ENCODE results near the gene TNFSF12. TPM values are rescaled to one million over a fixed set of nuclear protein-coding genes. Genes with fewer than 3 reads are reported as not detected.

TNFSF12 gene
- total and polyA plus RNA-seq, 9 of the 15 experiments (the other 6 are each of a cell fraction or from before 2014, with no cell fraction given) = 0.03 to 0.95 (median 0.19) TPM; not detected in 3

DNA sequence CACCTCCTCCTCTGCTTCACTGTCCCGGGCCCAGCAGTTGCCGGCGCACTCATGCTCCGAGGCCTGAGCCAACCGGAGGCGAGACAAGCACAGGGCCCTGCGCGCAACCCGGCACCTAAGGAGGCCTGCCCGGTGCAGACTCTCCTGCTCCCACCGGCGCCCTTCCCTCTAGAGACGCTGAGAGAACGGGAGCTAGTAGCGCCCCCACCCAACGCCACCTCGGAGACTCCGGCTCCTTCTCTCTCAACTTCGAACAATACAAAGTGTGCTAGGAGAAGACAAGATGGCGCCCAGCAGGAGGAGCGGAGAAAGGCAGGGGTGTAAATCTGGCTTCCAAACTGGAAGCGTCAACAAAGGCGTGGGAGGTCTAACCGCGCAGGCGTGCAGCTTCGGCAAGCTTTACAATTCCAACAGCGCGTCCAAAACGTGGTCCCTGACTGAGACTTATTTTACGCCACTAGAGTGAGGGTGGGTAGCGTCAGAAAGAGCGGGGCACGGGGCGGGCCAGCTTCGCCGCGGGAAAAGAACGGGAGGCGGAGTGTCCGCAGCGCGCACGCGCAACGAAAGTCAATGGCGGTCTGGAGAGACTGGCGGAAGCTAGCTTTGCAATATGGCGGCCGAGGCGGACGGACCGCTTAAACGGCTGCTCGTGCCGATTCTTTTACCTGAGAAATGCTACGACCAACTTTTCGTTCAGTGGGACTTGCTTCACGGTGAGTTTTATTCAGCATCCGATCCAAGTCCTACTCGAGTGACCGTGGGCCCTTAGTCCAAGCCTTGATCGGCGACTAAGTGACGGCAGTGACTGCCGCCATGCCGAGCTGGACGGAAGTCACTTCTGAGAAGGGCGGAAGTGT, 34.6 kb downstream of the TNFSF12 start, which contains the start of gene MPDU1 (continued):
- TF ChIP-seq GTF2E2 (tag; IDR thresholded peaks at IDR 0.05) = peak; percentile 98
- no peak for TF ChIP-seq ZNF165 (CRISPR knock-in tag; IDR thresholded peaks at IDR 0.05; ENCODE audit: borderline replicate concordance)
- TF ChIP-seq PHF20 (IDR thresholded peaks at IDR 0.05; ENCODE audit: partially characterized antibody) = peak; percentile 72
- no peak for TF ChIP-seq CREBBP (IDR thresholded peaks at IDR 0.05; ENCODE audit: low read depth, low read length)
- peak; percentile 91 for TF ChIP-seq ZFX (CRISPR knock-in tag; IDR thresholded peaks at IDR 0.05)
- TF ChIP-seq SAP30 (IDR thresholded peaks at IDR 0.05; ENCODE audit: borderline replicate concordance, insufficient read depth, low read depth, low read length, poor library complexity, severe bottlenecking) = peak; percentile 58
- TF ChIP-seq SMARCE1 (IDR thresholded peaks at IDR 0.05) = no peak
- TF ChIP-seq POLR2A (conservative IDR thresholded peaks at IDR 0.05) = peak; percentile 93
- TF ChIP-seq MCM2 (IDR thresholded peaks at IDR 0.05; ENCODE audit: low read depth) = no peak
- TF ChIP-seq FOXM1 (IDR thresholded peaks at IDR 0.05; ENCODE audit: low read depth) = no peak
- 0 out of 2 replicates have a peak, but pooled peaks have one; percentile 67 for TF ChIP-seq FOXM1 (CRISPR knock-in tag; IDR thresholded peaks at IDR 0.05; ENCODE audit: low read depth)
- TF ChIP-seq BACH1 (tag; IDR thresholded peaks at IDR 0.05) = peak; percentile 71; the same call in 1 of the 2 replicates
- TF ChIP-seq CHD2 (IDR thresholded peaks at IDR 0.05; ENCODE audit: low read depth, low read length) = no peak
- TF ChIP-seq, protein P1, sequence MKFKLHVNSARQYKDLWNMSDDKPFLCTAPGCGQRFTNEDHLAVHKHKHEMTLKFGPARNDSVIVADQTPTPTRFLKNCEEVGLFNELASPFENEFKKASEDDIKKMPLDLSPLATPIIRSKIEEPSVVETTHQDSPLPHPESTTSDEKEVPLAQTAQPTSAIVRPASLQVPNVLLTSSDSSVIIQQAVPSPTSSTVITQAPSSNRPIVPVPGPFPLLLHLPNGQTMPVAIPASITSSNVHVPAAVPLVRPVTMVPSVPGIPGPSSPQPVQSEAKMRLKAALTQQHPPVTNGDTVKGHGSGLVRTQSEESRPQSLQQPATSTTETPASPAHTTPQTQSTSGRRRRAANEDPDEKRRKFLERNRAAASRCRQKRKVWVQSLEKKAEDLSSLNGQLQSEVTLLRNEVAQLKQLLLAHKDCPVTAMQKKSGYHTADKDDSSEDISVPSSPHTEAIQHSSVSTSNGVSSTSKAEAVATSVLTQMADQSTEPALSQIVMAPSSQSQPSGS (CRISPR knock-in tag; IDR thresholded peaks at IDR 0.05) = no peak
- TF ChIP-seq HIVEP1 (CRISPR knock-in tag; IDR thresholded peaks at IDR 0.05) = no peak
- TF ChIP-seq CBFA2T3 (IDR thresholded peaks at IDR 0.05) = no peak
- TF ChIP-seq HMG20A (CRISPR knock-in tag; conservative IDR thresholded peaks at IDR 0.05) = no peak
- peak; percentile 52; the same call in 1 of the 2 replicates for TF ChIP-seq TCF7L2 (IDR thresholded peaks at IDR 0.05; ENCODE audit: low read depth, low read length)
- TF ChIP-seq ZNF75A (CRISPR knock-in tag; IDR thresholded peaks at IDR 0.05) = no peak
- TF ChIP-seq CCAR2 (IDR thresholded peaks at IDR 0.05; ENCODE audit: low read depth, low read length) = no peak
- no peak for TF ChIP-seq EZH2 (IDR thresholded peaks at IDR 0.05; ENCODE audit: borderline replicate concordance, low read depth, low read length)
- TF ChIP-seq ASH1L (IDR thresholded peaks at IDR 0.05; ENCODE audit: borderline replicate concordance, low read depth, partially characterized antibody) = peak; percentile 62
- TF ChIP-seq PML (IDR thresholded peaks at IDR 0.05; ENCODE audit: low read length) = peak; percentile 58
- TF ChIP-seq NR3C1 (CRISPR knock-in tag; IDR thresholded peaks at IDR 0.05) = peak; percentile 39; the same call in 1 of the 2 replicates
- peak; percentile 8 to 69; a peak in 2 of 4 replicates for TF ChIP-seq MAZ (CRISPR knock-in tag; conservative IDR thresholded peaks at IDR 0.05 in 1 of 2, IDR thresholded peaks at IDR 0.05 in 1 of 2)
- peak; percentile 83; the same call in 1 of the 2 replicates for TF ChIP-seq ZNF589 (CRISPR knock-in tag; IDR thresholded peaks at IDR 0.05; ENCODE audit: low read depth)
- TF ChIP-seq, protein P2, sequence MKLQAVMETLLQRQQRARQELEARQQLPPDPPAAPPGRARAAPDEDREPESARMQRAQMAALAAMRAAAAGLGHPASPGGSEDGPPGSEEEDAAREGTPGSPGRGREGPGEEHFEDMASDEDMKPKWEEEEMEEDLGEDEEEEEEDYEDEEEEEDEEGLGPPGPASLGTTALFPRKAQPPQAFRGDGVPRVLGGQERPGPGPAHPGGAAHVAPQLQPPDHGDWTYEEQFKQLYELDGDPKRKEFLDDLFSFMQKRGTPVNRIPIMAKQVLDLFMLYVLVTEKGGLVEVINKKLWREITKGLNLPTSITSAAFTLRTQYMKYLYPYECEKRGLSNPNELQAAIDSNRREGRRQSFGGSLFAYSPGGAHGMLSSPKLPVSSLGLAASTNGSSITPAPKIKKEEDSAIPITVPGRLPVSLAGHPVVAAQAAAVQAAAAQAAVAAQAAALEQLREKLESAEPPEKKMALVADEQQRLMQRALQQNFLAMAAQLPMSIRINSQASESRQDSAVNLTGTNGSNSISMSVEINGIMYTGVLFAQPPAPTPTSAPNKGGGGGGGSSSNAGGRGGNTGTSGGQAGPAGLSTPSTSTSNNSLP (IDR thresholded peaks at IDR 0.05; ENCODE audit: borderline replicate concordance, low read depth, low read length) = no peak
- TF ChIP-seq NFATC3 (IDR thresholded peaks at IDR 0.05) = no peak
